ENCODE results near the gene GPR149.

DNA sequence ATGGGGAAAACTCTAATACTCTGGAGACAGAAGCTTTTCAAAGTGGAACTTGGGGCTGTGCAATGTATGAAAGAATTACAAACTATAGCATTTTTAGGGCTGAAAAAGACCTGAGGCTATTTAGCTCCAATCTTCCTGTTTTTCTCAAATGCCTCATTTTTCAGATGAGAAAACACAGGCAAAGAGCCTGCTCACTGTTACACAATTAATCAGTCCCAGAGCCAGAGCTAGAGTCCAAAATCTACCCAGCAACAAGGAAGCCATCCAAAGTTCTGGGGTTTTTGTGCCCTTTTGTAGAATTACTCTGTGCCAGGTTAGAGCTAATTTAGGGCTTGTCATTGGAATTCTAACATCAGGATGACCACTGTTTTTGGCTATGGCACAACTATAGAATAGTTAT, 45.5 kb downstream of the GPR149 start:
- TF ChIP-seq, protein P1, sequence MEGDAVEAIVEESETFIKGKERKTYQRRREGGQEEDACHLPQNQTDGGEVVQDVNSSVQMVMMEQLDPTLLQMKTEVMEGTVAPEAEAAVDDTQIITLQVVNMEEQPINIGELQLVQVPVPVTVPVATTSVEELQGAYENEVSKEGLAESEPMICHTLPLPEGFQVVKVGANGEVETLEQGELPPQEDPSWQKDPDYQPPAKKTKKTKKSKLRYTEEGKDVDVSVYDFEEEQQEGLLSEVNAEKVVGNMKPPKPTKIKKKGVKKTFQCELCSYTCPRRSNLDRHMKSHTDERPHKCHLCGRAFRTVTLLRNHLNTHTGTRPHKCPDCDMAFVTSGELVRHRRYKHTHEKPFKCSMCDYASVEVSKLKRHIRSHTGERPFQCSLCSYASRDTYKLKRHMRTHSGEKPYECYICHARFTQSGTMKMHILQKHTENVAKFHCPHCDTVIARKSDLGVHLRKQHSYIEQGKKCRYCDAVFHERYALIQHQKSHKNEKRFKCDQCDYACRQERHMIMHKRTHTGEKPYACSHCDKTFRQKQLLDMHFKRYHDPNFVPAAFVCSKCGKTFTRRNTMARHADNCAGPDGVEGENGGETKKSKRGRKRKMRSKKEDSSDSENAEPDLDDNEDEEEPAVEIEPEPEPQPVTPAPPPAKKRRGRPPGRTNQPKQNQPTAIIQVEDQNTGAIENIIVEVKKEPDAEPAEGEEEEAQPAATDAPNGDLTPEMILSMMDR (IDR thresholded peaks at IDR 0.05; ENCODE audit: insufficient read depth, low read depth, low read length), result no peak
- TF ChIP-seq EZH2 (IDR thresholded peaks at IDR 0.05; ENCODE audit: insufficient read depth, low read length), result no peak
